Neural progenitor cell (in vitro differentiated cells): ENCODE results near the gene ALAS1. TPM values are rescaled to one million over a fixed set of nuclear protein-coding genes. Genes with fewer than 3 reads are reported as not detected.
A peak's percentile ranks its signal among the peaks of the same experiment; 100 is the strongest.

ENCODE experiments used
- DNase-seq: peaks from one replicate; pipeline ENCODE4 v3.0.0-alpha.2; 2016; ENCODE audit warnings: low spot score
- H2AFZ ChIP-seq: fragments of 200-600 bp; sonication (generic); replicated peaks from 2 replicates; pipeline ENCODE4 v1.6.1; 2016; ENCODE audit warnings: antibody characterized with exemption
- H3F3A ChIP-seq: fragments of 200-600 bp; sonication (generic); 2 replicates; pipeline ENCODE4 v1.6.1; 2016; ENCODE audit warnings: antibody characterized with exemption, low read depth
- H3K27ac ChIP-seq: fragments of 200-600 bp; sonication (generic); 2 replicates; pipeline ENCODE4 v1.5.1; 2016; ENCODE audit warnings: mild to moderate bottlenecking
- H3K27me3 ChIP-seq: fragments of 200-600 bp; sonication (generic); 2 replicates; pipeline ENCODE4 v1.6.1; 2016; ENCODE audit warnings: mild to moderate bottlenecking, moderate library complexity
- H3K36me3 ChIP-seq: fragments of 200-600 bp; sonication (generic); 2 replicates; pipeline ENCODE4 v1.5.1; 2016
- H3K4me1 ChIP-seq: fragments of 200-600 bp; sonication (generic); 2 replicates; pipeline ENCODE4 v1.6.1; 2016; ENCODE audit warnings: mixed run types
- H3K4me2 ChIP-seq: fragments of 200-600 bp; sonication (generic); 2 replicates; pipeline ENCODE4 v1.6.1; 2016
- H3K4me3 ChIP-seq: fragments of 200-600 bp; sonication (generic); 2 replicates; pipeline ENCODE4 v1.5.1; 2016
- H3K79me2 ChIP-seq: fragments of 200-600 bp; sonication (generic); 2 replicates; pipeline ENCODE4 v1.6.1; 2016; ENCODE audit warnings: low read depth
- H3K9ac ChIP-seq: fragments of 200-600 bp; sonication (generic); 2 replicates; pipeline ENCODE4 v1.6.1; 2016
- H3K9me3 ChIP-seq: fragments of 200-600 bp; sonication (generic); 2 replicates; pipeline ENCODE4 v1.5.1; 2016; ENCODE audit warnings: low read depth
- H4K20me1 ChIP-seq: fragments of 200-600 bp; sonication (generic); 2 replicates; pipeline ENCODE4 v1.6.1; 2016; ENCODE audit warnings: low read depth
- H3K27ac Mint-ChIP-seq: 3 replicates; pipeline ENCODE4 v1.8.0; 2021; ENCODE audit warnings: mixed read lengths
- H3K27me3 Mint-ChIP-seq: 2 replicates; pipeline ENCODE4 v1.8.0; 2022; ENCODE audit warnings: low read depth, mild to moderate bottlenecking, inconsistent platforms, moderate library complexity, mixed read lengths; ENCODE audit not compliant: insufficient read depth
- H3K36me3 Mint-ChIP-seq: 3 replicates; pipeline ENCODE4 v1.8.0; 2021; ENCODE audit warnings: mixed read lengths
- H3K4me1 Mint-ChIP-seq: 3 replicates; pipeline ENCODE4 v1.8.0; 2021; ENCODE audit warnings: mixed read lengths
- H3K4me3 Mint-ChIP-seq: 3 replicates; pipeline ENCODE4 v1.8.0; 2021; ENCODE audit warnings: mild to moderate bottlenecking, moderate library complexity, mixed read lengths
- H3K9me3 Mint-ChIP-seq: 3 replicates; pipeline ENCODE4 v1.8.0; 2020; ENCODE audit warnings: mixed read lengths
- EZH2 ChIP-seq: fragments of 200-600 bp; sonication (generic); IDR thresholded peaks from 2 replicates; pipeline ENCODE4 v1.6.1; 2017; ENCODE audit warnings: antibody characterized with exemption, mild to moderate bottlenecking, moderate library complexity
- EZH2phosphoT487 ChIP-seq: fragments of 200-600 bp; sonication (generic); IDR thresholded peaks from 2 replicates; pipeline ENCODE4 v1.6.1; 2017; ENCODE audit warnings: antibody characterized with exemption
- total RNA-seq: library from RNA; depleted of rRNA; stranded (reverse); fragments of >200 nt; gene quantifications from 2 replicates; pipeline ENCODE4 v1.2.3, GENCODE V29; 2015; ENCODE audit warnings: low replicate concordance
- TF ChIP-seq, protein P1 (sequence below): fragments of 200-600 bp; sonication (generic); IDR thresholded peaks from 2 replicates; pipeline ENCODE4 v1.5.1; 2017; ENCODE audit warnings: antibody characterized with exemption, mild to moderate bottlenecking

The ALAS1 gene
- total RNA-seq, 1 donor from 2014 or later: 35.0 TPM

DNA sequence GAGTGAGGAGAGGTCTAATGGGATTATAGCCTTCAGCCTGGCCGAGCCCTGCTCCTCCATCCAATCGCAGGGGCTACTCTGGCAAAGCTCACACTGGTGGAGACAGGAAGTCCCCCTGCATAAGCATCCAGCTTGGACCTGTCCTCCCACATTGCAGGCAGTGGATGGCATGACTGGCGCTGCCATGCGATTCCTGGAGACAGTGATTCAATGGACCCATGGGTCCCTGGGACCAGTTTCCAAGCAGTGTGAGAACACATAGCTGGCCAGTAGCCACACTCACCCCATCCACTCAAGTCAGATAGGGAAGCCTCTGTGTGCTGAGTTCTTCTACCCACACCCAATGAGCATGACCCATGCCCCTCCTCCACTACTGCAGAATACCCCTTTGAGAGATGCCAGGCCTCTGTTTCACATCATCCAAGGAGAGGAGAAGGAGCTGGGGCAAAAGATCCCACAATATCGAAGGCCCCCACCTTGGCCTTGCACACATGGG, 25.6 kb upstream of the ALAS1 start:
- Histone ChIP-seq H3K27ac (no peak overlapping the region), H3F3A (no peaks in the 10 kb centered on the region), H3K4me3 (no peak overlapping the region), H3K4me2 (no peak overlapping the region), H3K4me1 (no peaks in the 10 kb centered on the region), H3K9ac (no peak overlapping the region), H3K36me3 (no peaks in the 10 kb centered on the region), H3K27me3 (no peaks in the 10 kb centered on the region), H4K20me1 (no peaks in the 10 kb centered on the region), H2AFZ (no peak overlapping the region), H3K79me2 (no peaks in the 10 kb centered on the region), H3K9me3 (no peaks in the 10 kb centered on the region)
- H3K27ac Mint-ChIP-seq: no peak overlapping the region
- no peaks in the 10 kb centered on the region for H3K9me3 Mint-ChIP-seq
- no peak overlapping the region for H3K4me3 Mint-ChIP-seq
- no peaks in the 10 kb centered on the region for H3K36me3 Mint-ChIP-seq
- H3K27me3 Mint-ChIP-seq: peaks cover 4% of the 10 kb centered on the region
- peaks cover 12% of the 10 kb centered on the region for H3K4me1 Mint-ChIP-seq
- TF ChIP-seq EZH2 (no peak), EZH2phosphoT487 (no peak)
- TF ChIP-seq, protein P1, sequence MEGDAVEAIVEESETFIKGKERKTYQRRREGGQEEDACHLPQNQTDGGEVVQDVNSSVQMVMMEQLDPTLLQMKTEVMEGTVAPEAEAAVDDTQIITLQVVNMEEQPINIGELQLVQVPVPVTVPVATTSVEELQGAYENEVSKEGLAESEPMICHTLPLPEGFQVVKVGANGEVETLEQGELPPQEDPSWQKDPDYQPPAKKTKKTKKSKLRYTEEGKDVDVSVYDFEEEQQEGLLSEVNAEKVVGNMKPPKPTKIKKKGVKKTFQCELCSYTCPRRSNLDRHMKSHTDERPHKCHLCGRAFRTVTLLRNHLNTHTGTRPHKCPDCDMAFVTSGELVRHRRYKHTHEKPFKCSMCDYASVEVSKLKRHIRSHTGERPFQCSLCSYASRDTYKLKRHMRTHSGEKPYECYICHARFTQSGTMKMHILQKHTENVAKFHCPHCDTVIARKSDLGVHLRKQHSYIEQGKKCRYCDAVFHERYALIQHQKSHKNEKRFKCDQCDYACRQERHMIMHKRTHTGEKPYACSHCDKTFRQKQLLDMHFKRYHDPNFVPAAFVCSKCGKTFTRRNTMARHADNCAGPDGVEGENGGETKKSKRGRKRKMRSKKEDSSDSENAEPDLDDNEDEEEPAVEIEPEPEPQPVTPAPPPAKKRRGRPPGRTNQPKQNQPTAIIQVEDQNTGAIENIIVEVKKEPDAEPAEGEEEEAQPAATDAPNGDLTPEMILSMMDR: no peak
- DNase-seq: no peak

DNA sequence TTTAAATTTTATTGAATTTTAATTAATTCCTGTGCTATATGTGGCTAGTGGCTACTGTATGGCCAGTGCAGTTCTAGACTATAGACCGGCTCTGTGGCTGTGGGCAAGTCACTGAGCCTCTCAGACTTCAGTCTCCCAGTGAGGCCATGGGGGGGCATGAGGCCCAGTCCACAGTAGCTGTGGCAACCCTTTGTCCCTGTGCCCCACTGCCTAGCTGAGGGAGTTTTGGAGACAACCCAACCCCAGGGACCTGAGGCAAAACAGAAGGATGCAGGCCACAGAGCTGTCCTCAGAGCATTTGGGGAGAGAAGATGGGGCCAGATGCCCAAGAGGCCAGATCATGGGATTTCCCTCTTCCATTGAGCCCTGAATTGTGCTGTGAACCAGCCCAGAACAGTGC, 24.9 kb upstream of the ALAS1 start:
- H3K4me3 Mint-ChIP-seq: no peak overlapping the region
- H3K27me3 Mint-ChIP-seq: peaks cover 4% of the 10 kb centered on the region

DNA sequence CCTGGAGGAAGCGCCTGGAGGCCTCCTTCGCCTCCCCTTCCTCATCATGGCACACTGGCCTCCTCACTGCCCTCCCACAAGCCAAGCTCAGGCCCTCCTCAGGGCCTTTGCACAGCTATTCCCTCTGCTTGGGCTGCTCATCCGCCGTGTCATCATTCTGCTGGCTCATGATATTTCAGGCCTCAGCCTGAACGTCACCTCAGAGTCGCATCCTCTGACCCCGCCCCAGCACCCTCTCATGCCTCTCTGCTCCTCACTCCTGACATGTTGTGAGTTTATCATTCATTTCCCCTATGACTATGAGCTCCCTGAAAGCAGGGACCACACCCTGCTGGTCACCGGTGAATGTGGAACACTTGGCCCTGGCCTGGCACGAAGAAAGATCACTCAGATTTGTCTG, 23.1 kb upstream of the ALAS1 start:
- H3K4me1 Mint-ChIP-seq: peaks cover 16% of the 10 kb centered on the region
- H3K27ac Mint-ChIP-seq: peak overlapping the region; percentile 39
- no peaks in the 10 kb centered on the region for H3K36me3 ChIP-seq
- H3K4me2 ChIP-seq: no peak overlapping the region
- no peaks in the 10 kb centered on the region for H3K27me3 ChIP-seq
- H3K4me1 ChIP-seq: no peaks in the 10 kb centered on the region
- H2AFZ ChIP-seq: no peak overlapping the region
- no peaks in the 10 kb centered on the region for H3K79me2 ChIP-seq
- no peak overlapping the region for H3K9ac ChIP-seq
- DNase-seq: no peak
- H3K9me3 ChIP-seq: no peaks in the 10 kb centered on the region
- H3K27ac ChIP-seq: no peak overlapping the region
- no peak overlapping the region for H3K4me3 Mint-ChIP-seq
- no peaks in the 10 kb centered on the region for H4K20me1 ChIP-seq
- TF ChIP-seq, protein P1: no peak
- no peak for TF ChIP-seq EZH2
- TF ChIP-seq EZH2phosphoT487: no peak
- no peaks in the 10 kb centered on the region for H3K9me3 Mint-ChIP-seq
- H3K4me3 ChIP-seq: no peak overlapping the region
- no peaks in the 10 kb centered on the region for H3F3A ChIP-seq
- H3K36me3 Mint-ChIP-seq: no peaks in the 10 kb centered on the region
- peaks cover 7% of the 10 kb centered on the region for H3K27me3 Mint-ChIP-seq

More for the DNA sequence above, 24.9 kb upstream of the ALAS1 start:
- no peaks in the 10 kb centered on the region for H3K9me3 Mint-ChIP-seq
- H2AFZ ChIP-seq: no peak overlapping the region
- H3K4me3 ChIP-seq: no peak overlapping the region
- no peaks in the 10 kb centered on the region for H3K79me2 ChIP-seq
- no peak overlapping the region for H3K27ac Mint-ChIP-seq
- H3K27me3 ChIP-seq: no peaks in the 10 kb centered on the region
- no peak overlapping the region for H3K27ac ChIP-seq
- H4K20me1 ChIP-seq: no peaks in the 10 kb centered on the region
- H3K4me2 ChIP-seq: no peak overlapping the region
- no peak overlapping the region for H3K9ac ChIP-seq
- peaks cover 16% of the 10 kb centered on the region for H3K4me1 Mint-ChIP-seq
- no peaks in the 10 kb centered on the region for H3K4me1 ChIP-seq
- H3K36me3 Mint-ChIP-seq: no peaks in the 10 kb centered on the region
- H3K36me3 ChIP-seq: no peaks in the 10 kb centered on the region
- TF ChIP-seq, protein P1: no peak
- TF ChIP-seq EZH2phosphoT487 (no peak), EZH2 (no peak)
- H3F3A ChIP-seq: no peaks in the 10 kb centered on the region
- DNase-seq: no peak
- H3K9me3 ChIP-seq: no peaks in the 10 kb centered on the region
